ENCODE measurements around the gene PRR13. TPM values are rescaled to one million over a fixed set of nuclear protein-coding genes. Genes with fewer than 3 reads are reported as not detected.

The PRR13 gene
- total RNA-seq, 2 donors from 2014 or later, result 98.8 to 104 TPM

DNA sequence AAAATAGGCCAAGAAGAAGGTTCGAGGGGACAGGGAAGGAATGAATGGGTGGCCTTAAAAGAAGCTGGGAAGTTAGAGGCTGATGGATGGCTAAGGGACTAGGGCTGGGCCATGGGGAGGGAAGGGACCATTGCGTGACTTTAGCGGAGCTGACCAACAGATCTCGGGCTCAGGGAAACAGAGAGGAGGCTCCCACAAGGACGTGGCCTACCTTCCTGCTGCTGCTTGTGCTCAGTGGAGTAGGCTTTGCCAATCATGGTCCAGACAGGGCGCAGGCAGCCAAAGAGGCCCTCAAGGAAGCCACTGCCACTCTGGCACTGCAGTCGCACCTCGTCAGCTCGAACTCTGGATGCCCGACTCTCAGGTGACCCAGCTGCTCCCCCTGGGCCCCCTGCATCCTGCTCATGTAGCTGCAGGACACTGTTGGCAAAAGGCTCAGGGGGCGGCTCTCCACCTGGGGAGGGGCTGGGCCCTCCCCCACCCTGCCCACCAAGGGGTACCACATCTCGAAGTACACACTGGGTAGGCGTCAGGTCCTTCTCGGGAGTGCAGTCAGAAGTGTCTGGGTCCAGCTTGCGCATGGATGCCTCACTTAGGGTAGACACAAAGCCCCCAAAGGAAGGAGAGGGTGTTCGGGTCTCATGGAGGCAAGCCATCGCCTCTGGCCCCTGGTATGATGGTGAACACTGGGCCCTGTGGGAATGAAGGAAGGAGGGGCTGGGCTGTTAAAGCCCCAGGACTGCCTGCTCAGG is 45.4 kb downstream of the PRR13 start:
- Histone ChIP-seq H3K27me3 (replicated peaks; ENCODE audit: insufficient read depth) (no peaks in the 10 kb centered on the region), H3K9me3 (no peaks in the 10 kb centered on the region), H3K27ac (no peak overlapping the region), H3K4me3 (no peak overlapping the region), H3K4me1 (replicated peaks) (no peaks in the 10 kb centered on the region), H3K36me3 (no peaks in the 10 kb centered on the region)
- no peak for TF ChIP-seq POLR2A (IDR thresholded peaks at IDR 0.05)
- TF ChIP-seq, protein P1, sequence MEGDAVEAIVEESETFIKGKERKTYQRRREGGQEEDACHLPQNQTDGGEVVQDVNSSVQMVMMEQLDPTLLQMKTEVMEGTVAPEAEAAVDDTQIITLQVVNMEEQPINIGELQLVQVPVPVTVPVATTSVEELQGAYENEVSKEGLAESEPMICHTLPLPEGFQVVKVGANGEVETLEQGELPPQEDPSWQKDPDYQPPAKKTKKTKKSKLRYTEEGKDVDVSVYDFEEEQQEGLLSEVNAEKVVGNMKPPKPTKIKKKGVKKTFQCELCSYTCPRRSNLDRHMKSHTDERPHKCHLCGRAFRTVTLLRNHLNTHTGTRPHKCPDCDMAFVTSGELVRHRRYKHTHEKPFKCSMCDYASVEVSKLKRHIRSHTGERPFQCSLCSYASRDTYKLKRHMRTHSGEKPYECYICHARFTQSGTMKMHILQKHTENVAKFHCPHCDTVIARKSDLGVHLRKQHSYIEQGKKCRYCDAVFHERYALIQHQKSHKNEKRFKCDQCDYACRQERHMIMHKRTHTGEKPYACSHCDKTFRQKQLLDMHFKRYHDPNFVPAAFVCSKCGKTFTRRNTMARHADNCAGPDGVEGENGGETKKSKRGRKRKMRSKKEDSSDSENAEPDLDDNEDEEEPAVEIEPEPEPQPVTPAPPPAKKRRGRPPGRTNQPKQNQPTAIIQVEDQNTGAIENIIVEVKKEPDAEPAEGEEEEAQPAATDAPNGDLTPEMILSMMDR (IDR thresholded peaks at IDR 0.05), result no peak
- no peak for DNase-seq (ENCODE audit: low spot score)
- intact Hi-C loops (cut with DNase I), result no loop called here
- WGBS, result 77% methylated on average over 17 of the region's 17 CpGs

GRCh38 chr12:53489242-53489864 is 47.8 kb downstream of the PRR13 start:
- Histone ChIP-seq H3K27ac (no peak overlapping the region), H3K36me3 (no peaks in the 10 kb centered on the region), H3K27me3 (replicated peaks; ENCODE audit: insufficient read depth) (no peaks in the 10 kb centered on the region), H3K4me3 (no peak overlapping the region), H3K4me1 (replicated peaks) (peaks cover 4% of the 10 kb centered on the region), H3K9me3 (no peaks in the 10 kb centered on the region)
- no peak for DNase-seq (ENCODE audit: low spot score)
- no peak for TF ChIP-seq POLR2AphosphoS5 (IDR thresholded peaks at IDR 0.05)
- TF ChIP-seq, protein P1 (IDR thresholded peaks at IDR 0.05), result no peak
- no peak for TF ChIP-seq POLR2A (IDR thresholded peaks at IDR 0.05)
- intact Hi-C loops (cut with DNase I), result no loop called here
- WGBS, result 89% methylated on average over 5 of the region's 5 CpGs

- 37% methylated on average over 20 of the region's 20 CpGs for WGBS
- peak overlapping the region; percentile 84 to 89 for H3K27ac ChIP-seq
- no peak for DNase-seq (ENCODE audit: low spot score)
- H3K9me3 ChIP-seq, result no peaks in the 10 kb centered on the region
- TF ChIP-seq POLR2A (IDR thresholded peaks at IDR 0.05), result no peak
- TF ChIP-seq POLR2AphosphoS5 (IDR thresholded peaks at IDR 0.05), result no peak
- TF ChIP-seq, protein P1 (IDR thresholded peaks at IDR 0.05), result no peak
- peaks cover 4% of the 10 kb centered on the region for H3K4me1 ChIP-seq (replicated peaks)
- peak overlapping the region in 1 of 2 donors; percentile 58 for H3K4me3 ChIP-seq
- H3K36me3 ChIP-seq, result no peaks in the 10 kb centered on the region
- H3K27me3 ChIP-seq (replicated peaks; ENCODE audit: insufficient read depth), result no peaks in the 10 kb centered on the region
- intact Hi-C loops (cut with DNase I), result no loop called here
These were observed 50.7 kb downstream of the PRR13 start for GRCh38 chr12:53492188-53492587.

DNA sequence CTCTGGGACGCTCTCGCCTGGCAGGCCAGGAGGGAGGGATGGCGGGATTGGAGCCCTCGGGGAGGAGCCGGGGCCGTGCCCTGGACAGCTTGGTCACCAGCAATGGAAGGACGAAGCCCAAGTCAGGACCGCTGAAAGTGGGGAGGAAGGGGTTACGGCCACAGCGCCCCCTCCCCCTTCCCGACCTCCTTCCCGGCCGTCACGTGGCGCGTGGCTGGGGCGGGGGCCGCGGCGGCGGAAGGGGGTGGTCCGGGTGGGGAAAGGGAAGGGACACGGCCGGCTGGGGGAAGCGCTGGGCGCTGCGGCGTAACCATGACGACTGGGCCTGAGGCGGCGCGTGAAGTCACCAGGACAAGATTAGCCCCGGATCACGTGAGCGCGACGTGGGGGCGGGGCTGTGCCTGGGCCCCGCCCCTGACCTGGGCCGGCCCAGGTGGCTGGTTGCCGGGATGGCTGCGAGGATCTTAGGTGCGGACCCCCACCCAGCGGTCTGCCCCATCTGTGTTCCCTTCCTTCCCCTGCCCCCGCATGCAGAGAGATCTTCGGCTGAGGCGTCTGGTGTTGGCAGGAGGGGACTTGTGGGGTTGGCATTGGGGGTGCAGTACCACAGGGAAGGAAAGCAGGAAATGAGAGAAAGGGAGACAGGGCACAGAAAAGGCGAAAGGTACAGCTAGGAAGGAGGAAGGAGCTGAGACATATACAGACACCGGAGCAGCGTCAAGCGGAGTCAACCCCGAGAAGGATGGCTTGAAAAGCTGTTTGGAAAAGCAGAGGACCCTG is 51.5 kb downstream of the PRR13 start:
- Histone ChIP-seq H3K27ac (peak overlapping the region; percentile 84 to 89), H3K9me3 (no peaks in the 10 kb centered on the region), H3K4me1 (replicated peaks) (peaks cover 4% of the 10 kb centered on the region), H3K27me3 (replicated peaks; ENCODE audit: insufficient read depth) (no peaks in the 10 kb centered on the region), H3K4me3 (peak overlapping the region; percentile 50 to 58), H3K36me3 (no peaks in the 10 kb centered on the region)
- intact Hi-C loops (cut with DNase I), result no loop called here
- DNase-seq (ENCODE audit: low spot score), result peak; percentile 92
- TF ChIP-seq, protein P1 (IDR thresholded peaks at IDR 0.05), result no peak
- TF ChIP-seq POLR2A (IDR thresholded peaks at IDR 0.05) (peak; percentile 93), POLR2AphosphoS5 (IDR thresholded peaks at IDR 0.05) (peak; percentile 88)
- WGBS, result 2% methylated on average over 44 of the region's 52 CpGs
